Astrocyte (in vitro differentiated cells and primary cell): ENCODE measurements around the gene ARHGAP9.

Source experiments
- EZH2 ChIP-seq: IDR thresholded peaks from 2 replicates; pipeline ENCODE4 v1.6.1; 2012; ENCODE audit warnings: mild to moderate bottlenecking, low read length, inconsistent platforms; ENCODE audit not compliant: insufficient read depth
- TF ChIP-seq, protein P1 (sequence below): IDR thresholded peaks from 2 replicates; pipeline ENCODE4 v1.5.1; 2011; ENCODE audit warnings: low read depth, mild to moderate bottlenecking, inconsistent platforms, low read length, moderate library complexity; ENCODE audit not compliant: insufficient read depth

DNA sequence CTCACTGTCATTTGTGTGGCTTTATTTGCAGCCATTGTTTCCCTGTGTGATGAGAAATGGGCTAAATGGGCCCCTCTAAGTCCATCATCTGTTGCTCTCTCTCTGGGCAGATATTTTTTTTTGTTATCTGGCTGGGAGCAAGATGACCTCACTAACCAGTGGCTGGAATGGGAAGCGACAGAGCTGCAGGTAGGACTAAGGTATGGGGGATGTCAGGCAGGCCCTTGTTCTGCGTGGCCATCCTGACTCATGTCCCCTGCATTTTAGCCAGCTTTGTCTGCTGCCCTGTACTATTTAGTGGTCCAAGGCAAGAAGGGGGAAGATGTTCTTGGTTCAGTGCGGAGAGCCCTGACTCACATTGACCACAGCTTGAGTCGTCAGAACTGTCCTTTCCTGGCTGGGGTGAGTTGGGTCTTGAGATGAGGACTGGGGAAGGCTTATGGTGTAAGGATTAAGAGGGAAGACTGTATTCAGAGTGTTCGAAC, 9.5 kb upstream of the ARHGAP9 start:
- TF ChIP-seq, protein P1, sequence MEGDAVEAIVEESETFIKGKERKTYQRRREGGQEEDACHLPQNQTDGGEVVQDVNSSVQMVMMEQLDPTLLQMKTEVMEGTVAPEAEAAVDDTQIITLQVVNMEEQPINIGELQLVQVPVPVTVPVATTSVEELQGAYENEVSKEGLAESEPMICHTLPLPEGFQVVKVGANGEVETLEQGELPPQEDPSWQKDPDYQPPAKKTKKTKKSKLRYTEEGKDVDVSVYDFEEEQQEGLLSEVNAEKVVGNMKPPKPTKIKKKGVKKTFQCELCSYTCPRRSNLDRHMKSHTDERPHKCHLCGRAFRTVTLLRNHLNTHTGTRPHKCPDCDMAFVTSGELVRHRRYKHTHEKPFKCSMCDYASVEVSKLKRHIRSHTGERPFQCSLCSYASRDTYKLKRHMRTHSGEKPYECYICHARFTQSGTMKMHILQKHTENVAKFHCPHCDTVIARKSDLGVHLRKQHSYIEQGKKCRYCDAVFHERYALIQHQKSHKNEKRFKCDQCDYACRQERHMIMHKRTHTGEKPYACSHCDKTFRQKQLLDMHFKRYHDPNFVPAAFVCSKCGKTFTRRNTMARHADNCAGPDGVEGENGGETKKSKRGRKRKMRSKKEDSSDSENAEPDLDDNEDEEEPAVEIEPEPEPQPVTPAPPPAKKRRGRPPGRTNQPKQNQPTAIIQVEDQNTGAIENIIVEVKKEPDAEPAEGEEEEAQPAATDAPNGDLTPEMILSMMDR = no peak
- TF ChIP-seq EZH2 = no peak
